T-helper 1 cell (primary cell): ENCODE data around the gene SERPING1.

Experiments
- DNase-seq, 5 donors: peaks; one replicate each; pipeline ENCODE4 v3.0.0-alpha.2; 2012 to 2020
- total RNA-seq, 4 donors: gene quantifications; one replicate each; lab custom pipeline; 2026; lab: John Stamatoyannopoulos, UW

The SERPING1 gene
- total RNA-seq, result 0 reads per million in 4 donors

GRCh38 chr11:57597461-57597915, at the start of gene SERPING1:
TSS of gene SERPING1 (plus strand) at chr11:57597685. CDS start at chr11:57598271, 586 bp downstream.
- no peak for DNase-seq

- DNase-seq, result no peak
Measured at GRCh38 chr11:57547854-57548377, 49.6 kb upstream of the SERPING1 start.

GRCh38 chr11:57549983-57550382, 47.5 kb upstream of the SERPING1 start:
- no peak for DNase-seq

- no peak for DNase-seq
Measured at GRCh38 chr11:57551941-57552340, 45.5 kb upstream of the SERPING1 start.

GRCh38 chr11:57552479-57552878, 45.0 kb upstream of the SERPING1 start:
- DNase-seq, result no peak

- no peak for DNase-seq
Measured at GRCh38 chr11:57555393-57555792, 42.1 kb upstream of the SERPING1 start.

- DNase-seq, result no peak
Measured at GRCh38 chr11:57556041-57556440, 41.4 kb upstream of the SERPING1 start.

- DNase-seq, result no peak
Measured at GRCh38 chr11:57560146-57560545, 37.3 kb upstream of the SERPING1 start.

- DNase-seq, result no peak
Measured at GRCh38 chr11:57562596-57562995, 34.9 kb upstream of the SERPING1 start.

- DNase-seq, result peak in 3 of 5 donors; percentile 8 to 69 (median 17)
Measured at GRCh38 chr11:57566005-57566904, 31.2 kb upstream of the SERPING1 start.

GRCh38 chr11:57566905-57567514, 30.5 kb upstream of the SERPING1 start:
- DNase-seq, result peak in 3 of 5 donors; percentile 10 to 45 (median 19)

GRCh38 chr11:57567515-57568329, 29.8 kb upstream of the SERPING1 start, which contains the start of gene UBE2L6:
TSS of gene UBE2L6 (minus strand) at chr11:57567672. CDS start at chr11:57567611, 61 bp downstream.
- DNase-seq, result peak; percentile 54 to 80 (median 67)

GRCh38 chr11:57568330-57568766, 29.1 kb upstream of the SERPING1 start:
- DNase-seq, result peak in 2 of 5 donors; percentile 84 to 85

- DNase-seq, result no peak
Measured at GRCh38 chr11:57571606-57572005, 25.9 kb upstream of the SERPING1 start.

- DNase-seq, result no peak
Measured at GRCh38 chr11:57574061-57574460, 23.4 kb upstream of the SERPING1 start.

GRCh38 chr11:57584341-57584740, 13.1 kb upstream of the SERPING1 start:
- no peak for DNase-seq

GRCh38 chr11:57585301-57585700, 12.2 kb upstream of the SERPING1 start:
- no peak for DNase-seq

- no peak for DNase-seq
Measured at GRCh38 chr11:57586711-57587245, 10.7 kb upstream of the SERPING1 start.

- DNase-seq, result no peak
Measured at GRCh38 chr11:57588046-57588710, 9.3 kb upstream of the SERPING1 start.

- DNase-seq, result no peak
Measured at GRCh38 chr11:57596266-57596885, 1.1 kb upstream of the SERPING1 start.
